ENCODE measurements around the gene HAPLN3. TPM values are rescaled to one million over a fixed set of nuclear protein-coding genes. Genes with fewer than 3 reads are reported as not detected.

Gene HAPLN3
- total RNA-seq, 1 donor: 18.8 TPM

DNA sequence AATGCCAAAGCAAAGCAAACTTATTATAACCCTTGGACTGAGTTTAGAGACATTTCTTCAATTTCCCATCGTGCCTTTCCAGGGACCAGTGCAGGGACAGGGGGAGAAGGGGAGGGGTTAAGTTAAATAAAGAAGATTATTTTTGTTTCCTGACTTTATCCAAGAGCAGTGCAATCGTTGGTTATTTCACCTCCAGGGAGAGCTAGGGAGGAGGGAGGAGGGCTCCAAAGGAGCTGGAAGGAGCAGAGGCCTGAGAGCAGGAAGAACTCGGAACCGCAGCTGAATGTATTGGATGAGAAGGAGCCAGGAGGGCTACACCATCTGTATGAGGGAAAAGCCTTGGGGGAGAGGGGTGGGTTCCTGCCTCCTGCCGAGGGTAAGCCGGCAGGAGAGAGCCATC lies 20.7 kb downstream of the HAPLN3 start:
- Histone ChIP-seq H3K4me2 (ENCODE audit: insufficient read depth, low read length) (peak overlapping the region; percentile 39), H3K9me3 (ENCODE audit: low read depth, low read length) (no peaks in the 10 kb centered on the region), H3K4me1 (ENCODE audit: insufficient read depth, low read length) (peaks cover 4% of the 10 kb centered on the region), H3K79me2 (ENCODE audit: insufficient read depth, low read length) (no peaks in the 10 kb centered on the region), H3K27ac (ENCODE audit: low read depth, low read length) (no peak overlapping the region), H2AFZ (ENCODE audit: low read length) (no peak overlapping the region), H4K20me1 (ENCODE audit: insufficient read depth, low read length) (peaks cover 14% of the 10 kb centered on the region), H3K36me3 (ENCODE audit: insufficient read depth, low read length) (peaks cover 22% of the 10 kb centered on the region), H3K27me3 (ENCODE audit: insufficient read depth, low read length) (peaks cover 32% of the 10 kb centered on the region), H3K4me3 (ENCODE audit: insufficient read depth, low read length) (no peak overlapping the region)
- no peak for DNase-seq (ENCODE audit: insufficient read length, low spot score, missing footprints)
- TF ChIP-seq, protein P1, sequence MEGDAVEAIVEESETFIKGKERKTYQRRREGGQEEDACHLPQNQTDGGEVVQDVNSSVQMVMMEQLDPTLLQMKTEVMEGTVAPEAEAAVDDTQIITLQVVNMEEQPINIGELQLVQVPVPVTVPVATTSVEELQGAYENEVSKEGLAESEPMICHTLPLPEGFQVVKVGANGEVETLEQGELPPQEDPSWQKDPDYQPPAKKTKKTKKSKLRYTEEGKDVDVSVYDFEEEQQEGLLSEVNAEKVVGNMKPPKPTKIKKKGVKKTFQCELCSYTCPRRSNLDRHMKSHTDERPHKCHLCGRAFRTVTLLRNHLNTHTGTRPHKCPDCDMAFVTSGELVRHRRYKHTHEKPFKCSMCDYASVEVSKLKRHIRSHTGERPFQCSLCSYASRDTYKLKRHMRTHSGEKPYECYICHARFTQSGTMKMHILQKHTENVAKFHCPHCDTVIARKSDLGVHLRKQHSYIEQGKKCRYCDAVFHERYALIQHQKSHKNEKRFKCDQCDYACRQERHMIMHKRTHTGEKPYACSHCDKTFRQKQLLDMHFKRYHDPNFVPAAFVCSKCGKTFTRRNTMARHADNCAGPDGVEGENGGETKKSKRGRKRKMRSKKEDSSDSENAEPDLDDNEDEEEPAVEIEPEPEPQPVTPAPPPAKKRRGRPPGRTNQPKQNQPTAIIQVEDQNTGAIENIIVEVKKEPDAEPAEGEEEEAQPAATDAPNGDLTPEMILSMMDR (IDR thresholded peaks at IDR 0.05; ENCODE audit: extremely low read depth, low read depth, low read length): no peak

GRCh38 chr15:88874275-88874674 lies 21.1 kb downstream of the HAPLN3 start:
- DNase-seq (ENCODE audit: insufficient read length, low spot score, missing footprints): no peak
- no peaks in the 10 kb centered on the region for H3K79me2 ChIP-seq (ENCODE audit: insufficient read depth, low read length)
- H3K4me3 ChIP-seq (ENCODE audit: insufficient read depth, low read length): no peak overlapping the region
- peaks cover 36% of the 10 kb centered on the region for H3K27me3 ChIP-seq (ENCODE audit: insufficient read depth, low read length)
- no peak overlapping the region for H2AFZ ChIP-seq (ENCODE audit: low read length)
- H3K36me3 ChIP-seq (ENCODE audit: insufficient read depth, low read length): peaks cover 20% of the 10 kb centered on the region
- H3K4me2 ChIP-seq (ENCODE audit: insufficient read depth, low read length): peak overlapping the region; percentile 39
- TF ChIP-seq, protein P1 (IDR thresholded peaks at IDR 0.05; ENCODE audit: extremely low read depth, low read depth, low read length): no peak
- peaks cover 14% of the 10 kb centered on the region for H4K20me1 ChIP-seq (ENCODE audit: insufficient read depth, low read length)
- peaks cover 4% of the 10 kb centered on the region for H3K4me1 ChIP-seq (ENCODE audit: insufficient read depth, low read length)
- no peak overlapping the region for H3K27ac ChIP-seq (ENCODE audit: low read depth, low read length)
- H3K9me3 ChIP-seq (ENCODE audit: low read depth, low read length): no peaks in the 10 kb centered on the region

GRCh38 chr15:88873786-88874185 lies 21.6 kb downstream of the HAPLN3 start:
- peaks cover 20% of the 10 kb centered on the region for H3K36me3 ChIP-seq (ENCODE audit: insufficient read depth, low read length)
- H4K20me1 ChIP-seq (ENCODE audit: insufficient read depth, low read length): peaks cover 14% of the 10 kb centered on the region
- H3K4me1 ChIP-seq (ENCODE audit: insufficient read depth, low read length): peaks cover 4% of the 10 kb centered on the region
- no peaks in the 10 kb centered on the region for H3K9me3 ChIP-seq (ENCODE audit: low read depth, low read length)
- H3K4me3 ChIP-seq (ENCODE audit: insufficient read depth, low read length): no peak overlapping the region
- H3K27me3 ChIP-seq (ENCODE audit: insufficient read depth, low read length): peaks cover 39% of the 10 kb centered on the region
- no peak for DNase-seq (ENCODE audit: insufficient read length, low spot score, missing footprints)
- H2AFZ ChIP-seq (ENCODE audit: low read length): no peak overlapping the region
- no peak overlapping the region for H3K27ac ChIP-seq (ENCODE audit: low read depth, low read length)
- H3K79me2 ChIP-seq (ENCODE audit: insufficient read depth, low read length): no peaks in the 10 kb centered on the region
- no peak overlapping the region for H3K4me2 ChIP-seq (ENCODE audit: insufficient read depth, low read length)
- TF ChIP-seq, protein P1 (IDR thresholded peaks at IDR 0.05; ENCODE audit: extremely low read depth, low read depth, low read length): no peak

DNA sequence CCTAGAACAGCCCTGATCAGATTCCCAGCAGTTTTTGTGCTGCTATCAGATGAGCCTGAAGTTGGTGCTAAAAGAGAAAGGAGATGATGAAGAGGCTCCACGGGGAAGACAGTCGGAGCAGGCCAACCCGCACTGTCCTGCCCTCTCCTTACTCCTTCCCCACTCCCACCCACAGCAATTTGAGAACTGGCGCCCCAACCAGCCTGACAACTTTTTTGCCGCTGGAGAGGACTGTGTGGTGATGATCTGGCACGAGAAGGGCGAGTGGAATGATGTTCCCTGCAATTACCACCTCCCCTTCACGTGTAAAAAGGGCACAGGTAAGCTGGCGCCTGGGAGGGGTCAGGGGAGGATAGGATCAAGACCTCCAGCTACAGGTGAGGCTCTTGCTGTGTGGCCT lies 22.6 kb downstream of the HAPLN3 start:
- Histone ChIP-seq H3K27me3 (ENCODE audit: insufficient read depth, low read length) (peaks cover 44% of the 10 kb centered on the region), H3K79me2 (ENCODE audit: insufficient read depth, low read length) (no peaks in the 10 kb centered on the region), H3K36me3 (ENCODE audit: insufficient read depth, low read length) (peaks cover 11% of the 10 kb centered on the region), H3K27ac (ENCODE audit: low read depth, low read length) (no peak overlapping the region), H3K4me2 (ENCODE audit: insufficient read depth, low read length) (no peak overlapping the region), H3K9me3 (ENCODE audit: low read depth, low read length) (no peaks in the 10 kb centered on the region), H2AFZ (ENCODE audit: low read length) (no peak overlapping the region), H3K4me3 (ENCODE audit: insufficient read depth, low read length) (no peak overlapping the region), H4K20me1 (ENCODE audit: insufficient read depth, low read length) (peaks cover 9% of the 10 kb centered on the region), H3K4me1 (ENCODE audit: insufficient read depth, low read length) (peaks cover 3% of the 10 kb centered on the region)
- TF ChIP-seq, protein P1 (IDR thresholded peaks at IDR 0.05; ENCODE audit: extremely low read depth, low read depth, low read length): no peak
- no peak for DNase-seq (ENCODE audit: insufficient read length, low spot score, missing footprints)

Data from osteoblast (primary cell).